Osteoblast (primary cell): ENCODE results near the gene MPP1. TPM values are rescaled to one million over a fixed set of nuclear protein-coding genes. Genes with fewer than 3 reads are reported as not detected.
A peak's percentile ranks its signal among the peaks of the same experiment; 100 is the strongest.

Source experiments
- DNase-seq: peaks from one replicate; pipeline ENCODE4 v3.0.0; 2011; ENCODE audit warnings: low spot score, mixed read lengths; ENCODE audit not compliant: insufficient read length; ENCODE audit errors: missing footprints
- H2AFZ ChIP-seq: 2 replicates; pipeline ENCODE4 v1.6.0; 2011; ENCODE audit warnings: mild to moderate bottlenecking, low read length
- H3K27ac ChIP-seq: 2 replicates; pipeline ENCODE4 v1.5.1; 2011; ENCODE audit warnings: mild to moderate bottlenecking, low read depth, low read length, moderate library complexity
- H3K27me3 ChIP-seq: 2 replicates; pipeline ENCODE4 v1.6.0; 2012; ENCODE audit warnings: mild to moderate bottlenecking, control low read depth, inconsistent platforms, low read length, moderate library complexity; ENCODE audit not compliant: insufficient read depth
- H3K36me3 ChIP-seq: 2 replicates; pipeline ENCODE4 v1.5.1; 2011; ENCODE audit warnings: mild to moderate bottlenecking, low read length, control low read depth, moderate library complexity; ENCODE audit not compliant: insufficient read depth
- H3K4me1 ChIP-seq: 2 replicates; pipeline ENCODE4 v1.5.1; 2011; ENCODE audit warnings: mild to moderate bottlenecking, low read length, control low read depth, moderate library complexity; ENCODE audit not compliant: insufficient read depth
- H3K4me2 ChIP-seq: 2 replicates; pipeline ENCODE4 v1.6.0; 2011; ENCODE audit warnings: mild to moderate bottlenecking, low read length; ENCODE audit not compliant: insufficient read depth
- H3K4me3 ChIP-seq: fragments of 200-600 bp; sonication (generic); 3 replicates; pipeline ENCODE4 v1.5.1; 2012; ENCODE audit warnings: mild to moderate bottlenecking, low read length, inconsistent platforms; ENCODE audit not compliant: insufficient read depth
- H3K79me2 ChIP-seq: 2 replicates; pipeline ENCODE4 v1.6.0; 2012; ENCODE audit warnings: mild to moderate bottlenecking, low read length, control low read depth, inconsistent platforms; ENCODE audit not compliant: insufficient read depth
- H3K9me3 ChIP-seq: 2 replicates; pipeline ENCODE4 v1.5.1; 2011; ENCODE audit warnings: low read depth, low read length, control low read depth
- H4K20me1 ChIP-seq: 2 replicates; pipeline ENCODE4 v1.6.0; 2012; ENCODE audit warnings: mild to moderate bottlenecking, low read length, control low read depth; ENCODE audit not compliant: insufficient read depth
- small RNA-seq: library from RNA; depleted of rRNA; stranded (forward); fragments of <200 nt; gene quantifications from one replicate; pipeline ENCODE3, GENCODE V24; 2012
- total RNA-seq: library from RNA; depleted of rRNA; stranded (reverse); fragments of >200 nt; gene quantifications from 2 replicates; pipeline ENCODE4 v1.2.3, GENCODE V29; 2012
- TF ChIP-seq, protein P1 (sequence below): IDR thresholded peaks from 2 replicates; pipeline ENCODE4 v1.5.1; 2011; ENCODE audit warnings: mild to moderate bottlenecking, low read depth, low read length, moderate library complexity; ENCODE audit errors: extremely low read depth

The MPP1 gene
- total RNA-seq, 1 donor: 14.8 TPM

DNA sequence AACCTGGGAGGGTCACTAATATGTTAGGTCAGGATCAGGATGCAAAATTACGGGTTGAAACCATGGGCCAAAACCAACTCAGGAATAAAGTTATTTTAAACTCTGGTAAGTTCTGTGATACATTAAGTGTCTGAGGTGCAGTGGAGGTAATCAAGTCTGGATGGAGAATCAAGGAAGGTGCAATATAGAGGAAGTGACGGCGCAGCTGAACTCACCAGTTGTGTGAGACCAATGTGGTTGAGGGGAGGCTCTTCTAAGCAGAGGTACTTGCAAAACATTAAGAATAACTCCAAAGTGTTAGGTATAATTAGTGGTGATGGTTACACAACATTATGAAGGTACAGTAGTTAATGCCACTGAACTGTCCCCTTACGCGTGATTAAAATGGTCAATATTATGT lies 74.1 kb downstream of the MPP1 start:
- no peak overlapping the region for H3K4me2 ChIP-seq
- H2AFZ ChIP-seq: no peak overlapping the region
- no peak overlapping the region for H3K4me3 ChIP-seq
- H3K79me2 ChIP-seq: no peaks in the 10 kb centered on the region
- no peak overlapping the region for H3K27ac ChIP-seq
- H3K27me3 ChIP-seq: no peaks in the 10 kb centered on the region
- no peaks in the 10 kb centered on the region for H3K36me3 ChIP-seq
- no peaks in the 10 kb centered on the region for H3K9me3 ChIP-seq
- H3K4me1 ChIP-seq: peaks cover 74% of the 10 kb centered on the region
- TF ChIP-seq, protein P1, sequence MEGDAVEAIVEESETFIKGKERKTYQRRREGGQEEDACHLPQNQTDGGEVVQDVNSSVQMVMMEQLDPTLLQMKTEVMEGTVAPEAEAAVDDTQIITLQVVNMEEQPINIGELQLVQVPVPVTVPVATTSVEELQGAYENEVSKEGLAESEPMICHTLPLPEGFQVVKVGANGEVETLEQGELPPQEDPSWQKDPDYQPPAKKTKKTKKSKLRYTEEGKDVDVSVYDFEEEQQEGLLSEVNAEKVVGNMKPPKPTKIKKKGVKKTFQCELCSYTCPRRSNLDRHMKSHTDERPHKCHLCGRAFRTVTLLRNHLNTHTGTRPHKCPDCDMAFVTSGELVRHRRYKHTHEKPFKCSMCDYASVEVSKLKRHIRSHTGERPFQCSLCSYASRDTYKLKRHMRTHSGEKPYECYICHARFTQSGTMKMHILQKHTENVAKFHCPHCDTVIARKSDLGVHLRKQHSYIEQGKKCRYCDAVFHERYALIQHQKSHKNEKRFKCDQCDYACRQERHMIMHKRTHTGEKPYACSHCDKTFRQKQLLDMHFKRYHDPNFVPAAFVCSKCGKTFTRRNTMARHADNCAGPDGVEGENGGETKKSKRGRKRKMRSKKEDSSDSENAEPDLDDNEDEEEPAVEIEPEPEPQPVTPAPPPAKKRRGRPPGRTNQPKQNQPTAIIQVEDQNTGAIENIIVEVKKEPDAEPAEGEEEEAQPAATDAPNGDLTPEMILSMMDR: no peak
- H4K20me1 ChIP-seq: no peaks in the 10 kb centered on the region
- no peak for DNase-seq

- no peak for DNase-seq
- Histone ChIP-seq H3K9me3 (no peaks in the 10 kb centered on the region), H3K36me3 (no peaks in the 10 kb centered on the region), H3K4me1 (peaks cover 66% of the 10 kb centered on the region), H4K20me1 (no peaks in the 10 kb centered on the region), H3K27ac (peak overlapping the region; percentile 31), H3K4me3 (no peak overlapping the region), H3K4me2 (peak overlapping the region; percentile 7), H3K79me2 (no peaks in the 10 kb centered on the region), H2AFZ (no peak overlapping the region), H3K27me3 (no peaks in the 10 kb centered on the region)
- TF ChIP-seq, protein P1: no peak
These were observed 74.9 kb downstream of the MPP1 start for GRCh38 chrX:154730253-154730891.

DNA sequence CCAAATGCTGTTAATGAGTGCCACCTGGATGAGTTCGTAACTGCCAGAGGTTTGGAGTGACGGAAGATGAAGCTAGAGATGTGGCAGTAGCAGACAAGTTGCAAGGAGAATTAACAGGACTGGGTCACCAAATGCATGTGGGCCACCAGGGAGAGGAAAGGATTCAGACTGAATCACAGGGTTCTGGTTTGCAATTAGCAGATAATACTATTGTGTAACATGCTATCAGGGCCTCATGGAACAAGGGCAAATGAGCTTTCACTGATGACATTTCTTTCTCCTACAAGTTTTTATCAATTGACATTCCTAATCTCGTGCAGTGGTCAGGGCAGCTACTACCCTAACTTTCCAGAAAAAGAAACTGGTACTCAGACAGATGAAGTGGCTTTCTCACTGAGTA lies 75.8 kb downstream of the MPP1 start:
- H3K4me2 ChIP-seq: no peak overlapping the region
- DNase-seq: no peak
- no peaks in the 10 kb centered on the region for H3K79me2 ChIP-seq
- H3K27ac ChIP-seq: no peak overlapping the region
- no peaks in the 10 kb centered on the region for H3K9me3 ChIP-seq
- no peaks in the 10 kb centered on the region for H3K36me3 ChIP-seq
- no peak overlapping the region for H3K4me3 ChIP-seq
- H4K20me1 ChIP-seq: no peaks in the 10 kb centered on the region
- TF ChIP-seq, protein P1: no peak
- H2AFZ ChIP-seq: no peak overlapping the region
- H3K27me3 ChIP-seq: no peaks in the 10 kb centered on the region
- H3K4me1 ChIP-seq: peaks cover 57% of the 10 kb centered on the region

Small RNA genes within 50 kb of the gene (small RNA-seq; reads per million reads assigned to genes)
- not detected for gene SNORA36A

Other genes starting within 250 kb of the MPP1 start
- gene CTAG1A, start 220.4 kb downstream of the MPP1 start, total RNA-seq: not detected in 2 replicates
- not detected in 2 replicates for gene CTAG1B, start 186.2 kb downstream of the MPP1 start, total RNA-seq
- gene CTAG2, start 151.9 kb downstream of the MPP1 start, total RNA-seq: 0.88 and 13.8 TPM in 2 replicates
- gene GAB3, start 54.4 kb downstream of the MPP1 start, total RNA-seq: 3.2 and 6.9 TPM in 2 replicates
- gene DKC1, start 42.6 kb downstream of the MPP1 start, total RNA-seq: 30.8 and 31.8 TPM in 2 replicates
- not detected in 2 replicates for gene SMIM9, start 29.2 kb upstream of the MPP1 start, total RNA-seq
- gene F8A1, start 80.9 kb upstream of the MPP1 start, total RNA-seq: 3.8 and 6.5 TPM in 2 replicates
- gene F8, start 217.2 kb upstream of the MPP1 start, total RNA-seq: 10.9 and 12.1 TPM in 2 replicates
- gene FUNDC2, start 221.4 kb upstream of the MPP1 start, total RNA-seq: 46.6 and 47.4 TPM in 2 replicates